IMR-90 (cell line): ENCODE measurements around the gene ISG15. TPM values are rescaled to one million over a fixed set of nuclear protein-coding genes. Genes with fewer than 3 reads are reported as not detected.

Source experiments
- ATAC-seq: fragments of 200-7000 bp; cut with Tn5 transposase; 2 replicates; pipeline ENCODE4 v1.9.1; 2020; ENCODE audit warnings: low read depth, mild to moderate bottlenecking, moderate library complexity
- BruUV-seq: library from RNA; stranded (reverse); fragments of 400-500 nt; replicated peaks from 2 replicates; lab custom pipeline; 2021; lab: Mats Ljungman, UMichigan
- CTCF ChIA-PET: fragments of 300-600 bp; formaldehyde crosslinking; extraction: SDS; loops from one replicate; lab custom pipeline; 2021; ENCODE audit warnings: antibody characterized with exemption; lab: Yijun Ruan, JAX
- POLR2A ChIA-PET: fragments of 300-600 bp; sonication (Branson Sonifier 250); formaldehyde crosslinking; loops from one replicate; lab custom pipeline; 2022; ENCODE audit warnings: antibody characterized with exemption; ENCODE audit not compliant: unreplicated experiment; lab: Charles Lee
- DNase-seq: peaks from one replicate; pipeline ENCODE4 v3.0.0; 2013
- H2AFZ ChIP-seq: replicated peaks from 2 replicates; pipeline ENCODE3; 2013; ENCODE audit warnings: low read length, mild to moderate bottlenecking; ENCODE audit not compliant: poor library complexity
- H2AK5ac ChIP-seq: 2 replicates; pipeline ENCODE4 v1.6.1; 2013; ENCODE audit warnings: low read depth, low read length, inconsistent platforms
- H2AK9ac ChIP-seq: replicated peaks from 2 replicates; pipeline ENCODE3; 2013; ENCODE audit warnings: mild to moderate bottlenecking, low read depth, low read length, moderate library complexity; ENCODE audit not compliant: poor library complexity
- H2BK120ac ChIP-seq: 2 replicates; pipeline ENCODE4 v1.6.1; 2013; ENCODE audit warnings: low read depth, low read length, inconsistent platforms
- H2BK15ac ChIP-seq: 3 replicates; pipeline ENCODE4 v1.6.1; 2013; ENCODE audit warnings: low read depth, low read length, inconsistent platforms
- H2BK20ac ChIP-seq: 2 replicates; pipeline ENCODE4 v1.6.1; 2013; ENCODE audit warnings: low read depth, mild to moderate bottlenecking, inconsistent platforms, low read length, moderate library complexity
- H2BK5ac ChIP-seq: 2 replicates; pipeline ENCODE4 v1.6.1; 2013; ENCODE audit warnings: mild to moderate bottlenecking, low read depth, low read length, inconsistent platforms; ENCODE audit not compliant: poor library complexity, severe bottlenecking
- H3K14ac ChIP-seq: replicated peaks from 2 replicates; pipeline ENCODE4 v1.6.1; 2013; ENCODE audit warnings: low read depth, low read length, inconsistent platforms
- H3K18ac ChIP-seq: 2 replicates; pipeline ENCODE4 v1.6.1; 2013; ENCODE audit warnings: low read depth, low read length, control low read depth
- H3K23ac ChIP-seq: 2 replicates; pipeline ENCODE4 v1.6.1; 2013; ENCODE audit warnings: low read depth, low read length, inconsistent platforms
- H3K27ac ChIP-seq: 2 replicates; pipeline ENCODE4 v1.5.1; 2013; ENCODE audit warnings: mild to moderate bottlenecking, control low read depth, low read length; ENCODE audit not compliant: insufficient read depth
- H3K27me3 ChIP-seq: 2 replicates; pipeline ENCODE4 v1.6.1; 2013; ENCODE audit warnings: low read length; ENCODE audit not compliant: control insufficient read depth, insufficient read depth
- H3K36me3 ChIP-seq: 2 replicates; pipeline ENCODE4 v1.6.1; 2013; ENCODE audit warnings: low read length, mixed read lengths; ENCODE audit not compliant: control insufficient read depth, insufficient read depth
- H3K4ac ChIP-seq: 2 replicates; pipeline ENCODE4 v1.6.1; 2013; ENCODE audit warnings: low read depth, low read length, inconsistent platforms
- H3K4me1 ChIP-seq: 2 replicates; pipeline ENCODE4 v1.6.1; 2013; ENCODE audit warnings: low read length, mixed read lengths; ENCODE audit not compliant: control insufficient read depth, insufficient read depth
- H3K4me2 ChIP-seq: 2 replicates; pipeline ENCODE4 v1.6.1; 2013; ENCODE audit warnings: low read depth, mild to moderate bottlenecking, control low read depth, low read length, moderate library complexity
- H3K4me3 ChIP-seq: 2 replicates; pipeline ENCODE4 v1.5.1; 2013; ENCODE audit warnings: low read depth, mild to moderate bottlenecking, control low read depth, low read length, moderate library complexity; ENCODE audit not compliant: insufficient read depth
- H3K56ac ChIP-seq: 2 replicates; pipeline ENCODE4 v1.6.1; 2013; ENCODE audit warnings: low read length, inconsistent platforms; ENCODE audit not compliant: insufficient read depth; ENCODE audit errors: extremely low read depth
- H3K79me1 ChIP-seq, 2 experiments: 2 replicates each; pipeline ENCODE4 v1.6.1; 2013; ENCODE audit warnings: low read length in 2 of 2, inconsistent platforms in 1 of 2, low read depth in 1 of 2
- H3K9ac ChIP-seq: 2 replicates; pipeline ENCODE4 v1.6.1; 2013; ENCODE audit warnings: low read depth, low read length, control low read depth
- H3K9me1 ChIP-seq: 2 replicates; pipeline ENCODE4 v1.6.1; 2013; ENCODE audit warnings: low read length, inconsistent platforms; ENCODE audit not compliant: insufficient read depth
- H3K9me3 ChIP-seq: 2 replicates; pipeline ENCODE4 v1.6.1; 2013; ENCODE audit warnings: low read length; ENCODE audit not compliant: control insufficient read depth, insufficient read depth
- H4K20me1 ChIP-seq: 2 replicates; pipeline ENCODE4 v1.6.1; 2013; ENCODE audit warnings: low read length, inconsistent platforms; ENCODE audit not compliant: insufficient read depth
- H4K5ac ChIP-seq: 2 replicates; pipeline ENCODE4 v1.6.1; 2013; ENCODE audit warnings: mild to moderate bottlenecking, low read depth, low read length, control low read depth
- H4K8ac ChIP-seq, 2 experiments: 2 replicates each; pipeline ENCODE4 v1.6.1; 2013; ENCODE audit warnings: low read depth in 2 of 2, low read length in 2 of 2, control low read depth in 1 of 2, inconsistent platforms in 1 of 2
- H4K91ac ChIP-seq: 2 replicates; pipeline ENCODE4 v1.6.1; 2013; ENCODE audit warnings: low read depth, low read length, inconsistent platforms; ENCODE audit not compliant: insufficient read depth
- CTCF ChIP-seq: conservative IDR thresholded peaks from 2 replicates; pipeline ENCODE4 v1.5.1; 2012; ENCODE audit warnings: mild to moderate bottlenecking, low read depth, low read length, improper control_type of control experiment
- POLR2A ChIP-seq: IDR thresholded peaks from 2 replicates; pipeline ENCODE4 v1.6.1; 2012; ENCODE audit warnings: mild to moderate bottlenecking, low read depth, low read length
- WGBS, 2 experiments: methylation state at CpG; one replicate each; pipeline versions ENCODE4 v1.1.5 to v1.1.7; 2013; ENCODE audit warnings: missing lambda C conversion rate in 2 of 2; ENCODE audit not compliant: insufficient read length in 1 of 2; ENCODE audit errors: extremely low coverage in 2 of 2; 5-methylcytosine and 5-hydroxymethylcytosine counted together
- dilution Hi-C: fragments of 300-500 bp; cut with HindIII; formaldehyde crosslinking; loops from one replicate; pipeline ENCODE4 v1.14.3; 2018; ENCODE audit warnings: low sequenced_read_pairs; ENCODE audit not compliant: unreplicated experiment
- in situ Hi-C: fragments of 300-500 bp; cut with MboI; formaldehyde crosslinking; loops from 3 replicates; pipeline ENCODE4 v1.14.3; 2019; ENCODE audit warnings: low sequenced_read_pairs, inconsistent platforms, mixed read lengths
- intact Hi-C: fragments of 100-400 bp; cut with micrococcal nuclease; formaldehyde crosslinking; loops from 2 replicates; pipeline ENCODE4 v1.10.0; 2022
- polyA plus RNA-seq, 3 experiments: library from polyadenylated mRNA; depleted of rRNA; stranded (reverse); fragments of >200 nt; gene quantifications; 2 replicates each; pipeline ENCODE4 v1.2.3, GENCODE V29; 2012; ENCODE audit warnings: low replicate concordance in 1 of 3
- total RNA-seq: library from RNA; depleted of rRNA; stranded (reverse); fragments of >200 nt; gene quantifications from 2 replicates; pipeline ENCODE4 v1.2.3, GENCODE V29; 2012

ISG15 gene
- total and polyA plus RNA-seq, 2 of the 4 experiments (the other 2 are of a cell fraction): 99.1 to 105 TPM

- peak overlapping the region; percentile 83 for H3K4me3 ChIP-seq
- POLR2A ChIA-PET: interaction anchor here (0.6 kb wide), 1 partner anchor 154 kb away, joined by 3 read pairs; no protein-coding TSS in a partner anchor
- H3K4me1 ChIP-seq: peaks cover 8% of the 10 kb centered on the region
- CTCF ChIA-PET: interaction anchor here (0.9 to 1.4 kb wide), 2 partner anchors 20 to 74 kb away, joined by 3 read pairs; no protein-coding TSS in a partner anchor
- H2AK5ac ChIP-seq: no peak overlapping the region
- no peak overlapping the region; the same call in 1 of the 2 replicates for H3K27ac ChIP-seq
- peak overlapping the region in 1 of 2 experiments; percentile 30; a peak in 1 of 4 replicates for H4K8ac ChIP-seq
- no peak overlapping the region for H2BK20ac ChIP-seq
- H3K27me3 ChIP-seq: peaks cover 4% of the 10 kb centered on the region; the same call in 1 of the 2 replicates
- peaks cover 6% of the 10 kb centered on the region for H4K20me1 ChIP-seq
- H3K23ac ChIP-seq: no peak overlapping the region; the same call in 1 of the 2 replicates
- peak overlapping the region; percentile 63 for H3K4me2 ChIP-seq
- H2AFZ ChIP-seq: peak overlapping the region; percentile 94
- TF ChIP-seq POLR2A (no peak), CTCF (0 out of 2 replicates have a peak, but pooled peaks have one; percentile 27)
- H3K14ac ChIP-seq: no peak overlapping the region
- dilution Hi-C loops (no loop called here), in situ Hi-C loops (no loop called here), intact Hi-C loops (loop anchor here (5.0 kb wide), 1 partner anchor 57 kb away; the partner anchor contains the start of gene HES4)
- H2AK9ac ChIP-seq: peak overlapping the region; percentile 67
- H4K91ac ChIP-seq: no peak overlapping the region
- WGBS, 2 experiments: 0% methylated on average over 22 of the region's 48 CpGs; no CpG with 5 or more reads in 1 of the 2 experiments
- no peak overlapping the region for H2BK5ac ChIP-seq
- no TSS peak for BruUV-seq
- H3K9me3 ChIP-seq: no peaks in the 10 kb centered on the region
- peak; percentile 73 for ATAC-seq
- peak overlapping the region; percentile 2; the same call in 1 of the 2 replicates for H3K4ac ChIP-seq
- 0 out of 2 replicates have a peak overlapping the region, but pooled peaks have one; percentile 22 for H3K9ac ChIP-seq
- no peak overlapping the region for H3K18ac ChIP-seq
- DNase-seq: no peak
- H3K56ac ChIP-seq: no peak overlapping the region
- H3K79me1 ChIP-seq: 0 out of 4 replicates have a peak, but pooled peaks cover 0 to 4% of the 10 kb centered on the region in 2 experiments
- H2BK120ac ChIP-seq: no peak overlapping the region
- 0 out of 2 replicates have a peak, but pooled peaks cover 4% of the 10 kb centered on the region for H3K9me1 ChIP-seq
- H3K36me3 ChIP-seq: peaks cover 15% of the 10 kb centered on the region
- H4K5ac ChIP-seq: no peak overlapping the region
- no peak overlapping the region for H2BK15ac ChIP-seq
Observed at GRCh38 chr1:1058921-1059493, 45.7 kb downstream of the ISG15 start.
